Measurements from ENCODE around the gene RNF39. TPM values are rescaled to one million over a fixed set of nuclear protein-coding genes. Genes with fewer than 3 reads are reported as not detected.

RNF39 gene
- total RNA-seq, 1 donor from 2014 or later: not detected

DNA sequence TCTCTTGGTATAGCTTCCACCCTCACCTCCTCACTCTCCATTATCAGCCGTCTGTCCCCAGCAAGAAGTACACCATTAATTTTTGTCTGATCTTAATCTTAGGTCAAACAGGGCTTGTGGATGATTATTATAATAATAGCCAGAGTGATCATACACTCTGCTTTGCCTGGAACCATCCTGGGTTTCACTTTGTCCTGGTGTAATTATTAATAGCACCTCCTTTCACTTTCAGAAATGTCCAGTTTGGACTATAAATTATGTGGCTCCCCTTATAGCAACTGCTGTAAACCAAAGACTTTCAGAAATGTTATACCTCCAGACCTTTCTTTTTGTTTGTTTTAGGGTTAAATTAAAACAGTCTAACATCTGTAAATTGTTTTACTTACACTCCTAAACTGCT, 38.3 kb upstream of the RNF39 start:
- CTCF ChIA-PET: no interaction called here
- no peak for DNase-seq

DNA sequence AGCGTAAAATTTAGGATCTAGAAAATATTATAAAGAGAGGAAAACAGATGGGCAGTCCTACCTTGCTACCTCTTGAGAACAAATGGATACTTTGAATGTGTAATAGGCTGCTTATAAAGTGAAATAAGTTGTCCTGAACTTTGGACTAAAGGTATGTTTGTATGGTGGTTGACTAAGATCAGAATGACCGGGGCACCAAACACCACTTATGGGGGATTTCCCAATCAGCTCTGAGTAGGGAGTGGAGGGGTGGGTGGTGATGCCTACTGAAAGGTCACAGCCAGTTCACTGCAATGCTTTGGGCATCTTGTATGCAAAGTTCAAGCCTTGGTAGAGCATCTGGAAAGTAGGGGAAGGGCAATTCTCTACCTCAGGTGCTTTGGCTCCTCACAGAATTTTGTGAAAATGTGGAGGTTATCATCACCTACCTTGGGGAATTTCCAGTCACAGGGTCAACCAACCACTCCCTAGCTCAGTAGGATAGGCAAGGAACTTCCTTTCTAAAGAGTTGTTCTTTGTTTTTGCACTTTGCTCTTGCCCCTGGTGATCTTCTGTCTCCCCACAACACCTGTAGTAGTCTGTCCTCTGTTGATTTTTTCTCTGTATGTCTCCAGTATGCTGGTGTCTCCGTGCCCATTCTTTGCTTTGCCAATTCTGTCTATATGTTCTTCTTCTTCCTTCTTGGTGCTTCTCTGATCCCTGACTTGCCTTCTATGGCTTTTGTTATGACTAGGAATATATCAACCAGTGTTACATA, 37.6 kb upstream of the RNF39 start, which contains the start of gene TRIM31:
TSS of gene TRIM31 (minus strand) at position 88 of the 757 bp plus-strand sequence. CDS start 285 bp downstream, outside the sequence.
- H3K4me3 Mint-ChIP-seq: no peak within 1 kb of the TSS
- H3K4me1 Mint-ChIP-seq: no peaks in the 10 kb centered on the region
- H3K9me3 Mint-ChIP-seq: no peaks in the 10 kb centered on the region
- H3K27me3 Mint-ChIP-seq: peaks cover 46% of the 10 kb centered on the region
- ChIA-PET POLR2A (no interaction called here), CTCF (interaction anchor here (1.1 kb wide), 1 partner anchor 11 kb away, joined by 3 read pairs; no protein-coding TSS in a partner anchor)
- no peak within 1 kb of the TSS for H3K27ac Mint-ChIP-seq
- DNase-seq (no peak), ATAC-seq (ENCODE audit: low read depth) (no peak)
- H3K36me3 Mint-ChIP-seq (ENCODE audit: low read depth): no peaks in the 10 kb centered on the region
- intact Hi-C loops (cut with micrococcal nuclease): no loop called here
- no peak for TF ChIP-seq CTCF (IDR thresholded peaks at IDR 0.05)

More for the DNA sequence above, 38.3 kb upstream of the RNF39 start:
- Mint-ChIP-seq H3K9me3 (no peaks in the 10 kb centered on the region), H3K36me3 (ENCODE audit: low read depth) (no peaks in the 10 kb centered on the region), H3K4me1 (no peaks in the 10 kb centered on the region), H3K4me3 (no peak overlapping the region), H3K27me3 (peaks cover 44% of the 10 kb centered on the region), H3K27ac (no peak overlapping the region)
- no peak for ATAC-seq (ENCODE audit: low read depth)
- TF ChIP-seq CTCF (IDR thresholded peaks at IDR 0.05): no peak
- intact Hi-C loops (cut with micrococcal nuclease): no loop called here
- POLR2A ChIA-PET: no interaction called here

DNA sequence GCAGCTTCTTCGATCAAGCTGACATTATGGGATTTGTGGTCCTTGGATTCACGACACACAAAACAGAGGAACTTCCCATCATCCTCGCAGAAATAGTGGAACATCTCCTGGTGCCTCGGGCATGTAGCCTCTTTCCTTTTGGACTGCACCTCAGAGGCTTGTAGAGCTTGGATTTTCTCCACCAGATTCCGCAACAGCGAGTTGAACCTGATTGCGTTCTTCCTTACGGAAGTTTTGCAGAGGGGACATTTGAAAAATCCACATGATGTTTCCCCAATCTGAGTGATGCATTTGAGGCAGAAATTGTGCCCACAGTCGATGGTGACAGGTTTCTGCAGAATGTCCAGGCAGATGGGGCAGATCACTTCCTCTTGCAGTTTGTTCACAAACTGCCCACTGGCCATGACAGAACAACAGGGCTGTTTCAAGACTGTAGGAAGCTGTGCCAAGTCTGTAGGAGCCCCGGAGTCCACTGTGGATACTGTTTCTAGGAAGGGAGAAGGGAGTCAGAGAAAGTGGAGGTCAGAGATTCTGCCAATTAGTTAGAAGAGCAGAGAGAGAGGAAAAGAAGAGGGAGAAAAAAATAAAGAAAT, 36.9 kb upstream of the RNF39 start:
- H3K27me3 Mint-ChIP-seq: peaks cover 48% of the 10 kb centered on the region
- ATAC-seq (ENCODE audit: low read depth) (no peak), DNase-seq (no peak)
- intact Hi-C loops (cut with micrococcal nuclease): no loop called here
- H3K4me1 Mint-ChIP-seq: no peaks in the 10 kb centered on the region
- ChIA-PET CTCF (interaction anchor here (1.1 kb wide), 1 partner anchor 11 kb away, joined by 3 read pairs; no protein-coding TSS in a partner anchor), POLR2A (no interaction called here)
- H3K27ac Mint-ChIP-seq: no peak overlapping the region
- no peaks in the 10 kb centered on the region for H3K9me3 Mint-ChIP-seq
- no peak overlapping the region for H3K4me3 Mint-ChIP-seq
- H3K36me3 Mint-ChIP-seq (ENCODE audit: low read depth): no peaks in the 10 kb centered on the region
- TF ChIP-seq CTCF (IDR thresholded peaks at IDR 0.05): no peak

DNA sequence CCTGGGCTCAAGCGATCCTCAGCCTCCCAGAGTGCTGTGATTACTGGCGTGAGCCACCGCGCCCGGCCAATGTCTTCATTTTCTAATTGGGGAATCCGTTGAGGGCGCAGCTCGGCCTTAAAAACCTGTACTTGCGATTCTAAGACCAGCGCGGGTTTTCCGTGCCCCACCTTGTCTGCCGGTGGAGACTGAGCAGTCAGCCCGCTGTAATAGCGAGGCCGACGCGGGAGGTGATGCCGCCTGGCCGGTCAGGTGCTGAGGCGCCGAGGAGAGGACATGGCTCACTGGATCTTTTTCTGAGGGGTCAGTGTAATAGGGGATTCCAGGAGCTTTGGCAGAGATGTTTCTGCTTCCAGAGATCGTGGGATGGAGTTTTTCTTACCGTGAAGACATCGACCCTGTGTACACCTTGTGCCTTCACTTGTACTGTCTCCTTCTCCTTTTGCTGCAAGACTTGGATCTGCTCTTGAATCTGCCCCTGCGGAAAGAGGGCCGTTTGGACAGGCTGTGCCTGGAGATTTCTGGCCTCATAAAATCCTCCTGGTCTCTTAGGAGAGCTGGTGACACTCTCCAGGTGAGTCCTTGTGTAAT, 35.8 kb upstream of the RNF39 start:
- Mint-ChIP-seq H3K9me3 (no peaks in the 10 kb centered on the region), H3K27ac (no peak overlapping the region), H3K4me1 (no peaks in the 10 kb centered on the region), H3K27me3 (peaks cover 52% of the 10 kb centered on the region), H3K36me3 (ENCODE audit: low read depth) (no peaks in the 10 kb centered on the region), H3K4me3 (no peak overlapping the region)
- no peak for ATAC-seq (ENCODE audit: low read depth)
- POLR2A ChIA-PET: no interaction called here
- intact Hi-C loops (cut with micrococcal nuclease): no loop called here
- no peak for TF ChIP-seq CTCF (IDR thresholded peaks at IDR 0.05)
- CTCF ChIA-PET: interaction anchor here (1.5 kb wide), 1 partner anchor 20 kb away, joined by 5 read pairs; no protein-coding TSS in a partner anchor
- DNase-seq: no peak

DNA sequence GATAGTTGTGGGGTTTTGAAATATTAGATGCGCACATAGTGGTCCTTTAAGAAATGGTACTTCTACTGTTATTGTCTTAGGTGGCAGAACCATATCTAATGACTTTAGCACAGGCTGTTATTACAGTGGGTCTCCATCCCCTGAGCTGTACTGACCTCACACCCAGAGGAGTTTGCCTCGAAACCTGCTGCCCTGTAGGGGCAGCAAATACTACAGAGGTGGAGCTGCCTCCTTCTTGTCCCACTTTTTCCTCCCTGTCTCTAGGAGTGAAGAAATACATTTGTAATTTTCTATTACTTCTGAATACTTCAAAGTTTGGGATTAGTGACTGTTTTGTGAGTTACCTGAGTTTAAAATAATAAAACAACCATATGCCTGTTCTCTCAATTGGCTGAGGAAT, 29.1 kb upstream of the RNF39 start:
- Mint-ChIP-seq H3K27ac (no peak overlapping the region), H3K9me3 (no peaks in the 10 kb centered on the region), H3K4me1 (peaks cover 37% of the 10 kb centered on the region), H3K36me3 (ENCODE audit: low read depth) (no peaks in the 10 kb centered on the region), H3K4me3 (no peak overlapping the region), H3K27me3 (peaks cover 42% of the 10 kb centered on the region)
- ChIA-PET POLR2A (interaction anchor here (1.3 to 2.3 kb wide), 2 partner anchors 17 to 38 kb away, joined by 3 to 7 read pairs; partner anchors contain the start of gene PPP1R11), CTCF (interaction anchor here (5.7 kb wide), 1 partner anchor 27 kb away, joined by 138 read pairs; no protein-coding TSS in a partner anchor)
- intact Hi-C loops (cut with micrococcal nuclease): loop anchor here (5.0 kb wide), 1 partner anchor 108 kb away; the partner anchor contains the start of gene TRIM26
- ATAC-seq (ENCODE audit: low read depth) (no peak), DNase-seq (no peak)
- no peak for TF ChIP-seq CTCF (IDR thresholded peaks at IDR 0.05)

All from activated B cell treated with CpG ODN at 0.5 μM for 24 hours (primary cell).